H9 (cell line): Measurements from ENCODE around the gene S100A16. TPM values are rescaled to one million over a fixed set of nuclear protein-coding genes. Genes with fewer than 3 reads are reported as not detected.
A peak's percentile ranks its signal among the peaks of the same experiment; 100 is the strongest.

Experiments used
- DNase-seq: peaks from one replicate; pipeline ENCODE4 v3.0.0-alpha.2; 2017
- H2AFZ ChIP-seq: one replicate; pipeline ENCODE4 v1.6.1; 2013; ENCODE audit warnings: mild to moderate bottlenecking, low read length, control low read depth, moderate library complexity
- H2AK5ac ChIP-seq: 2 replicates; pipeline ENCODE4 v1.6.1; 2013; ENCODE audit warnings: low read length, control low read depth, mixed read lengths; ENCODE audit not compliant: insufficient read length
- H2BK120ac ChIP-seq: one replicate; pipeline ENCODE4 v1.6.1; 2013; ENCODE audit warnings: low read depth, mild to moderate bottlenecking, low read length, control low read depth, inconsistent platforms; ENCODE audit not compliant: poor library complexity, severe bottlenecking
- H2BK12ac ChIP-seq: 2 replicates; pipeline ENCODE4 v1.6.1; 2013; ENCODE audit warnings: low read length, control low read depth, mixed read lengths, low read depth; ENCODE audit not compliant: insufficient read length
- H2BK15ac ChIP-seq: 2 replicates; pipeline ENCODE4 v1.6.1; 2013; ENCODE audit warnings: low read depth, low read length, control low read depth
- H2BK20ac ChIP-seq: one replicate; pipeline ENCODE4 v1.6.1; 2013; ENCODE audit warnings: low read depth, mild to moderate bottlenecking, low read length, control low read depth, inconsistent platforms; ENCODE audit not compliant: poor library complexity, severe bottlenecking
- H2BK5ac ChIP-seq: 2 replicates; pipeline ENCODE4 v1.6.1; 2013; ENCODE audit warnings: low read length, control low read depth, mixed read lengths; ENCODE audit not compliant: insufficient read length
- H3K14ac ChIP-seq: 2 replicates; pipeline ENCODE4 v1.6.1; 2013; ENCODE audit warnings: low read length, control low read depth; ENCODE audit not compliant: insufficient read depth
- H3K18ac ChIP-seq: 2 replicates; pipeline ENCODE4 v1.6.1; 2013; ENCODE audit warnings: low read depth, mild to moderate bottlenecking, mixed read lengths, low read length, control low read depth; ENCODE audit not compliant: insufficient read length
- H3K23ac ChIP-seq: 2 replicates; pipeline ENCODE4 v1.6.1; 2013; ENCODE audit warnings: low read length, control low read depth, mixed read lengths, low read depth; ENCODE audit not compliant: insufficient read length
- H3K23me2 ChIP-seq: 2 replicates; pipeline ENCODE4 v1.6.1; 2013; ENCODE audit warnings: low read depth, mild to moderate bottlenecking, mixed read lengths, low read length, control low read depth; ENCODE audit not compliant: insufficient read length, poor library complexity, severe bottlenecking
- H3K27ac ChIP-seq: 2 replicates; pipeline ENCODE4 v1.5.1; 2013; ENCODE audit warnings: low read length, control low read depth, mixed read lengths, low read depth; ENCODE audit not compliant: insufficient read length
- H3K27me3 ChIP-seq: 2 replicates; pipeline ENCODE4 v1.6.1; 2013; ENCODE audit warnings: low read length, control low read depth, inconsistent platforms; ENCODE audit not compliant: insufficient read depth
- H3K4ac ChIP-seq: 2 replicates; pipeline ENCODE4 v1.6.1; 2013; ENCODE audit warnings: low read depth, mild to moderate bottlenecking, control low read depth, inconsistent platforms, low read length, moderate library complexity
- H3K4me1 ChIP-seq: 2 replicates; pipeline ENCODE4 v1.6.1; 2013; ENCODE audit warnings: low read length, control low read depth, inconsistent platforms; ENCODE audit not compliant: insufficient read depth
- H3K4me2 ChIP-seq: 2 replicates; pipeline ENCODE4 v1.6.1; 2013; ENCODE audit warnings: low read length, control low read depth, mixed read lengths; ENCODE audit not compliant: insufficient read length, insufficient read depth
- H3K56ac ChIP-seq: 2 replicates; pipeline ENCODE4 v1.6.1; 2013; ENCODE audit warnings: low read depth, mild to moderate bottlenecking, mixed read lengths, low read length, control low read depth; ENCODE audit not compliant: insufficient read length
- H3K79me1 ChIP-seq: 2 replicates; pipeline ENCODE4 v1.6.1; 2013; ENCODE audit warnings: low read depth, mild to moderate bottlenecking, moderate library complexity, low read length, control low read depth, inconsistent platforms; ENCODE audit not compliant: insufficient read depth, poor library complexity, severe bottlenecking
- H3K79me2 ChIP-seq: 2 replicates; pipeline ENCODE4 v1.6.1; 2013; ENCODE audit warnings: low read length, control low read depth, inconsistent platforms; ENCODE audit not compliant: insufficient read depth
- H3K9ac ChIP-seq: 2 replicates; pipeline ENCODE4 v1.6.1; 2013; ENCODE audit warnings: low read length, control low read depth, mixed read lengths; ENCODE audit not compliant: insufficient read length; ENCODE audit errors: extremely low read depth
- H3K9me3 ChIP-seq: one replicate; pipeline ENCODE4 v1.6.1; 2013; ENCODE audit warnings: low read depth, low read length, inconsistent platforms; ENCODE audit not compliant: control insufficient read depth
- H3T11ph ChIP-seq: one replicate; pipeline ENCODE4 v1.6.1; 2013; ENCODE audit warnings: mild to moderate bottlenecking, low read length, control low read depth, inconsistent platforms
- H4K20me1 ChIP-seq: one replicate; pipeline ENCODE4 v1.6.1; 2013; ENCODE audit not compliant: control insufficient read depth, insufficient read length, insufficient read depth
- H4K5ac ChIP-seq: 2 replicates; pipeline ENCODE4 v1.6.1; 2013; ENCODE audit warnings: low read depth, mild to moderate bottlenecking, mixed read lengths, low read length, control low read depth; ENCODE audit not compliant: insufficient read length
- H4K8ac ChIP-seq: replicated peaks from 2 replicates; pipeline ENCODE4 v1.6.1; 2013; ENCODE audit warnings: low read length, control low read depth, mixed read lengths, low read depth; ENCODE audit not compliant: insufficient read length
- H4K91ac ChIP-seq: 2 replicates; pipeline ENCODE4 v1.6.1; 2013; ENCODE audit warnings: low read depth, mild to moderate bottlenecking, moderate library complexity, mixed read lengths, low read length, control low read depth; ENCODE audit not compliant: insufficient read length
- H3K27ac Mint-ChIP-seq, 3 experiments: 2 replicates in 2 of 3; 3 replicates in 1 of 3; pipeline ENCODE4 v1.8.0; 2020 to 2021; ENCODE audit warnings: mixed read lengths in 3 of 3, mild to moderate bottlenecking in 1 of 3, moderate library complexity in 1 of 3
- H3K27me3 Mint-ChIP-seq: 2 replicates; pipeline ENCODE4 v1.8.0; 2021; ENCODE audit warnings: low read depth, mild to moderate bottlenecking, moderate library complexity, mixed read lengths
- H3K36me3 Mint-ChIP-seq, 3 experiments: 2 replicates in 2 of 3; 3 replicates in 1 of 3; pipeline ENCODE4 v1.8.0; 2020 to 2021; ENCODE audit warnings: low read depth in 3 of 3, mixed read lengths in 3 of 3; ENCODE audit not compliant: insufficient read depth in 1 of 3
- H3K4me1 Mint-ChIP-seq, 2 experiments: 2 replicates each; pipeline ENCODE4 v1.8.0; 2020; ENCODE audit warnings: mixed read lengths in 2 of 2
- H3K4me3 Mint-ChIP-seq, 2 experiments: 2 replicates in 1 of 2; 3 replicates in 1 of 2; pipeline ENCODE4 v1.8.0; 2020 to 2021; ENCODE audit warnings: mild to moderate bottlenecking in 2 of 2, mixed read lengths in 2 of 2, moderate library complexity in 1 of 2
- H3K9me3 Mint-ChIP-seq, 2 experiments: 2 replicates in 1 of 2; 3 replicates in 1 of 2; pipeline ENCODE4 v1.8.0; 2020; ENCODE audit warnings: mild to moderate bottlenecking in 2 of 2, mixed read lengths in 2 of 2, moderate library complexity in 1 of 2
- CTCF ChIP-seq: fragments of 200-600 bp; sonication (generic); conservative IDR thresholded peaks from 3 replicates; pipeline ENCODE4 v1.8.0; 2021; ENCODE audit warnings: antibody characterized with exemption, mild to moderate bottlenecking
- WGBS: extraction: QIAGEN DNeasy Blood & Tissue Kit; methylation state at CpG from one replicate; pipeline ENCODE4 v1.1.7; 2013; ENCODE audit warnings: missing lambda C conversion rate, low lambda C conversion rate, mixed read lengths; ENCODE audit not compliant: insufficient read length; ENCODE audit errors: extremely low coverage; 5-methylcytosine and 5-hydroxymethylcytosine counted together
- total RNA-seq: library from RNA; stranded (reverse); gene quantifications from 2 replicates; pipeline ENCODE4 v1.2.1, GENCODE V29; 2021

The S100A16 gene
- total RNA-seq, 1 experiment from 2014 or later, result 8.0 TPM

- Histone ChIP-seq H2AK5ac (no peak overlapping the region), H3T11ph (no peak overlapping the region), H3K79me1 (no peaks in the 10 kb centered on the region), H2BK15ac (no peak overlapping the region), H3K4me1 (no peaks in the 10 kb centered on the region), H3K79me2 (no peaks in the 10 kb centered on the region), H3K9me3 (no peaks in the 10 kb centered on the region), H4K20me1 (no peaks in the 10 kb centered on the region), H3K23ac (no peak overlapping the region), H3K14ac (no peak overlapping the region), H2AFZ (no peak overlapping the region), H3K4ac (no peak overlapping the region), H2BK5ac (no peak overlapping the region), H3K4me2 (no peak overlapping the region), H3K27me3 (no peaks in the 10 kb centered on the region), H3K23me2 (no peaks in the 10 kb centered on the region), H3K18ac (no peak overlapping the region), H3K56ac (no peak overlapping the region), H3K27ac (no peak overlapping the region), H2BK120ac (no peak overlapping the region), H4K91ac (no peak overlapping the region), H2BK12ac (no peak overlapping the region), H3K9ac (no peak overlapping the region), H4K5ac (no peak overlapping the region), H4K8ac (no peak overlapping the region), H2BK20ac (no peak overlapping the region)
- DNase-seq, result no peak
- no peaks in the 10 kb centered on the region for H3K9me3 Mint-ChIP-seq
- peaks cover 4% of the 10 kb centered on the region; the same call in 1 of the 2 replicates for H3K27me3 Mint-ChIP-seq
- peak overlapping the region in 1 of 3 experiments; percentile 25; a peak in 1 of 7 replicates for H3K27ac Mint-ChIP-seq
- no peak for TF ChIP-seq CTCF
- no CpG with 5 or more reads among the region's 2 CpGs for WGBS
- peaks cover 8 to 20% (median 18%) of the 10 kb centered on the region in 3 experiments; a peak in 6 of 7 replicates for H3K36me3 Mint-ChIP-seq
- H3K4me1 Mint-ChIP-seq, result peaks cover 6% of the 10 kb centered on the region in 2 experiments
- H3K4me3 Mint-ChIP-seq, result no peak overlapping the region
Observed at GRCh38 chr1:153649863-153650235, 36.9 kb upstream of the S100A16 start.
